ENCODE measurements around the gene RGS3.

- TF ChIP-seq ZSCAN18 (CRISPR knock-in tag; IDR thresholded peaks at IDR 0.05) (no peak), ZNF232 (CRISPR knock-in tag; IDR thresholded peaks at IDR 0.05) (no peak), CTCF (IDR thresholded peaks at IDR 0.05) (no peak), MAX (CRISPR knock-in tag; IDR thresholded peaks at IDR 0.05) (no peak), ATF3 (CRISPR knock-in tag; conservative IDR thresholded peaks at IDR 0.05) (no peak), MLX (CRISPR knock-in tag; IDR thresholded peaks at IDR 0.05) (no peak), MXD4 (CRISPR knock-in tag; IDR thresholded peaks at IDR 0.05; ENCODE audit: borderline replicate concordance) (no peak), AFF4 (CRISPR knock-in tag; IDR thresholded peaks at IDR 0.05; ENCODE audit: borderline replicate concordance) (no peak)
Measured at GRCh38 chr9:113515862-113516261, 52.3 kb downstream of the RGS3 start.
